Endometrium (tissue), 2 donors: ENCODE data around the gene ESR2.
"Not testable (repeated sequence)": the region's sequence is repeated elsewhere in the genome, so short reads cannot be mapped to it uniquely, and the experiment has no call there.

Source experiments
- FAIRE-seq: peaks from 2 replicates; lab custom pipeline; 2012; peaks lifted over from hg19 to GRCh38; lab: Jason Lieb, UNC
- donor health status: control.
- donor health status: control.

ESR2 gene

DNA sequence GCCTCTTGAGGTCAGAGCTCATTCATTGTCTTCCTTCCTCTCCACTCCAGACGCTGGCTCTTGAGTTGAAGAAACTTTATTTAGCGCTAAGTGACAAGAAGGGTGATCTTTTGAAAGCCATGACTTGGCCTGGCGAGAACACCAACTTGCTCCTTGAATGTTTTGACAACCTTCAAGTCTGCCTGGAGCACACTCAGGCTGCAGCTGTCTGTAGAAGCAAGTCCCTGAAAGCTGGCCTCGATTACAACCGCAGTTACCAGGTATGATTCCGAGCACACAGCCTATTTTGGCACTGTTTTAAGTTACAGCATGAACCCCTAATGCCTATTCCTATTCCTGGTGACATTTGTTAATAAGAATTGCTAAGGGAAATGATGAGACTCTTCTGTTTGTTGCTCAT, 167.6 kb downstream of the ESR2 start:
- no peak for FAIRE-seq

GRCh38 chr14:64125270-64125669, 168.9 kb downstream of the ESR2 start:
- no peak for FAIRE-seq

DNA sequence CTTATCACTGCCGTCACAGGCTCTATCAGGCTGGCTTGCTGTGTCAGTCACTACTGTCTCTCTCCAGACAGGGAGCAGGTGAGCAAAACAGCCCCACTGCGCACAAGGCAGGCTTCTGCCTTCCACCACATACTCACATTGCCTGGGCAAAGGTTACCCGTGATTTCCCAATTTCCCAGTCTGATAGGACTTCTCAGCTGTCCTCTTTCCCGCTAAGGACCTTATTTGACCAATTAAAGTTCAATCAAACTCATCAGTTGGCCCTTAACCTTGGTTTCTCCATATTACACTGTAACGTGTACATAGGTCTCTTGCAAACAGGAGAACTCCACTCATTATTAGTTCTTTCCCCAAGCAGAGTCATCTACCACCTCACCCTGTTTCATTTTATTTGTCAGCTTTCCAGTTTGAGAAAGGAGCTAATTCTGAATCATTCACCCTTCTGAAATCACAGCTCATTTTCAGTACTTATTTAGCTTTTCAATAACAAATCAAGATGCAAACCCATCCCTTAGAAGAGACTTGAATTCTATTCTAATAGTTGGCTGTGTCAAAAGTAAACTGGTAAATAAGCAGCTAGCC, 170.8 kb downstream of the ESR2 start:
- no peak for FAIRE-seq

DNA sequence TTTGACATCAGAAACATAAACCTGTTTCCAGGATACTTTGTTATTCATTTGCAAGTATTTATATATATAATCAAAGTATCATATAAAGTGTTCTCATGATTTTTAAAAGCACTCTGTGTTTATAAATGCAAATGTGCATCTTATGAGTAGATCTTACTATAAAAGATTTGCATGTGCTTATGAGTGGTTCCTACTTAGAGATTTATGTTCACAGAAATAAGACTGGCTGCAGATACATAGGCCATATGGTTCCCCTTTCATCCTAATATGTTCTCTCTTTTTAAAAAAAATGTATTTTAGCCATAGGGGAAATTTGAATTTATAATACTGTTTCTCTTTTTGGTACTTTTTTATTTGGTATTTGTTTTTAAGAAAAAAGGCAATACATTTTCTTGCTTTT, 174.2 kb downstream of the ESR2 start:
- FAIRE-seq: no peak

DNA sequence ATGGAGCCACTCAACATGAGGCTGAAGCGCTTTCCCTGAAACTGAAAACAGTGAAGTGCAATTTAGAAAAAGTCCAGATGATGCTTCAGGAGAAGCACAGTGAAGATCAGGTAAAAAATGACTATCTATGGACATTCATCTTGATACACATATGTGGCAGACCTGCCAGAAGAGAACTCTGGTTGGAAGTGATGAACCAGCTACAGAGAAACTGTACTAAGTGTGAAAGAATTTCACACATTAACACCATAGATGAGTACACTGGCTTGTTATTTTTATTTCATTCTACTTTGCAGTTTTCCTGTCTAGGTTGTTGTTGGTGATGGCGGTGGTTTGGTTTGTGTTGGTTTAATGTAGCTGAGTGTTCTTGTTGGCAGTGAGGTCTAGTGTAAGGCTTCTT, 174.7 kb downstream of the ESR2 start:
- no peak for FAIRE-seq

GRCh38 chr14:64118892-64119291, 175.3 kb downstream of the ESR2 start:
- no peak for FAIRE-seq

- not testable (repeated sequence) for FAIRE-seq
Measured at GRCh38 chr14:64118403-64118742, 175.8 kb downstream of the ESR2 start.

DNA sequence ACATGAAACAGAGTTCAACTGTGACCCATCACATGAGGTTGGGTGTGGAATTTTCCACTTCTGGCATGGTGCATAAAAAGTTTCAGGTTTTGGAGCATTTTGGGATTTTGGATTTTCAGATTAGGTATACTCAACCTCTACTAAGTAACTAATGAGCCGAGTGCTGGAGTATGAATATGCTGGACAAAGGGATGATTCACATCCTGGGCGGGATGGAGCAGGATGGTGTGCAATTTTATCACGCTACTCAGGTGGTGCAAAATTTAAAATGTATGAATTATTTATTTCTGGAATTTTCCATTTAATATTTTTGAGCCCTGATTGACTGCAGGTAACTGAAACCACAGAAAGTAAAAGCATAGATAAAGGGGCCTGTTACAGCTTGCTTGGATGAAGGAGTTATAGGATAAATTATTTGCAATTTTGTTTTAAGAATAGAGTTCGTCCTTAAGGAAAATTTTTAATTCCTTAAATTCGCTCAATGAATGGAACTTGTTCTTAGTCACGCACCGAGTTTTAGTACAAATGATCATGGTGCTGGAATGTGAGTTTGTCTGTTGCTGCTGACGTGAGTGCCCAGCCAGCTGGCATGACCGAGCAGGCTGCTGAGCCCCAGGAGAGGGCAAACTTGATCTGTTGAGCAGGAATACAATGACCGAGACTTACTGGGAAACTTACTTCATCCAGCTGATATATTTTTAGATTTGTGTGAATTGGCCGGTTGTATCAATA, 176.3 kb downstream of the ESR2 start:
- no peak for FAIRE-seq

DNA sequence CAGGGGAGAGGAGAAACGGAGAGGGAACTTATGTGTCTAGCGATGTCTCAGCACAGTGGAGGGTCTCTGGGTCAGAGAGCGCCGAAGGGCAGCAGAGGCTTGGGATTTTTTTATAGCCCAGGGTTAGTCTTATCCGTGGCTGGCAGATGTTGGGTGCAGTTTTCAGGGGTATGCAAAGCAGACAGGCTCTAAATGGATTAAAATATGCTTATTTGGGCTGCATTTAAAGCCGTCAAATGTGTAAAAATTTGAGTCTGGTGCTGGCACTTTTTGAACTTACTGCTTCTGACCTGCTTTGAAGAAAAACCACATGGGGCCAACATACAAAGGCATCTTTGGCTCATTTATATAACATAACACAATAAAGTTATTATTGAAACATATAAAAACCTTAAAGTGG, 178.8 kb downstream of the ESR2 start:
- FAIRE-seq: no peak

DNA sequence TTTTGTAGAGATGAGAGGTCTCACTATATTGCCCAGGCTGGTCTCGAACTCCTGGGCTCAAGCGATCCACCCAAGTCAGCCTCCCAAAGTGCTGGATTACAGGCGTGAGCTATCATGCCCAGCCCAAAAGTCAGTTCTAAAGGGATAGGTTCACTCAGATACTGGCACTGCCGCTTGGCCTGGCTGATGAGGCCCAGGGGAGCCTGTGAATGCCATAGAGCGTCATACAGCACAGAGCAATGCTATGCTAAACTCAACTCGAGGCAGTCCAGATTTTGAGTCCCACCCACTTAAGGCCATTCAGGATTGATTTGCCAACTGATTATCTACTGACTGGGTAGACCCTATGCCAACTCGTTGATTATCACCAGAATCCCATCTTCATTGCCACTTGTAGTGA, 179.4 kb downstream of the ESR2 start:
- FAIRE-seq: no peak

DNA sequence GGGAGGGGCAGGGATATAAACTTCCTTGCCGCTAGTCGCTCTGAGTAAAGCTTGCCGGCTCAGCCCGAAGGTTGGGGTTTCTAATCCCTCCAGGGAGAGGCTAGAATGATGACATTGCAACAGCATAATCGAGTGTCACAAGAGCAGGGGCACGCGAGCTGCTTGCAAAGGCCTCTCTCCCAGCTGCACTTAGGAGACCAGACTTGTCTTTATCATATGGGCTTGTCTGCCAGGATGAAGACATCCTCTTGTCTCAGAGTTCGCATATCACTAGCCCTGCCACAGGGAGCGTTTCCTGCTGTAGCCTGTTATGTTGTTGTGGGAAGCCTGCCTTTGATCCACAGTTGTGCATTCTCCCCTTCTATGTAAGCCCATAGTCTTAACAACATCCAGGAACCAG, 180.0 kb downstream of the ESR2 start:
- FAIRE-seq: no peak

DNA sequence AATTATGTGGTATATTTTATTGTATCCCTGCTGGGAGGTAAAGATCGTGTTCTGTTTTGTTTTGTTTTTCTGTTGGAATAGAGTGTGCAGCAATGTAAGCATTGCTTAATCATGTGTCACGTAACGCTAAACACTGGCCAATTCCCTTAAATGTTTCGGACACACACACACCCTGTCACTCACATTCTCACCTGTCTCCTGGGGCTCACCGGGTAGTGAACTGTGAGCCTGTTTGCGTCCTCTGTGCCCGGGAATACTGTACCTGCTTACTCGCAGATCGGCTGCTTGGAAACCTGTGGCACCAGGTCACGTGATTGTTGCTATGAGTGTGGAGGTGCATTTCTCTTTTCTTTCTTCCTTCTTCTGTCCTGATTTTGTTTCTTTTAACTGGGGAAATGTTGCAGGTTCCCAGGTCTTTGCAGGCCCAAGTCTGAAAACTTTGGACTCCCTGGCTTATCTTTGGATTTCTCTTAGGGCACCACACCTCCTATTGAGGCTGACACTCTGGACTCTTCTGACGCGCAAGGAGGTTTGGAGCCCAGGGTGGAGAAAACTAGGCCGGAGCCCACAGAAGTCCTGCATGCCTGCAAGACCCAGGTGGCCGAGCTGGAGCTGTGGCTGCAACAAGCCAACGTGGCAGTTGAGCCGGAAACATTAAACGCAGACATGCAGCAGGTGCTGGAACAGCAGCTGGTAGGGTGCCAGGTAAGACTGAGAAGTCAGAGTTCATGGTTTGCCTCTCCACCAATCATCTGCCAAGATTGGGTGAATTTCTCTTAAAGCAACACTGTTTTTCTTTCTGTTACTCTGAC, 181.1 kb downstream of the ESR2 start:
- no peak for FAIRE-seq

DNA sequence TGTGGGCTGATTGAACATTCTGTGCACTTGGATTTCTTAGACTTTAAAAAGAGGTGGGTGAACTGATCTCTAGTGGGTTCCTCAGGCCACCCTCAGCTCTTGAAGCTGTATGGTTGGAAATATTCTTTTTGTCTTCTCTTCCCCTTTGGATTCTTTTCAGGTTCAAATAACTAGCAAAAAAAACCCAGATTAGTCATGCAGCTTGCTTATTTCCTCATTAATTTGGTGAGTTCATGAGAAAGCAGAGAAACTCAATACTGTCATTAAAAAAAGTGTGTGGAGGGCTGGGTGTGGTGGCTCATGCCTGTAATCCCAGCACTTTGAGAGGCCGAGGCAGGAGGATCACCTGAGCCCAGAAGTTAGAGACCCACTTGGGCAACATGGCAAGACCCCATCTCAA, 183.4 kb downstream of the ESR2 start:
- no peak for FAIRE-seq

DNA sequence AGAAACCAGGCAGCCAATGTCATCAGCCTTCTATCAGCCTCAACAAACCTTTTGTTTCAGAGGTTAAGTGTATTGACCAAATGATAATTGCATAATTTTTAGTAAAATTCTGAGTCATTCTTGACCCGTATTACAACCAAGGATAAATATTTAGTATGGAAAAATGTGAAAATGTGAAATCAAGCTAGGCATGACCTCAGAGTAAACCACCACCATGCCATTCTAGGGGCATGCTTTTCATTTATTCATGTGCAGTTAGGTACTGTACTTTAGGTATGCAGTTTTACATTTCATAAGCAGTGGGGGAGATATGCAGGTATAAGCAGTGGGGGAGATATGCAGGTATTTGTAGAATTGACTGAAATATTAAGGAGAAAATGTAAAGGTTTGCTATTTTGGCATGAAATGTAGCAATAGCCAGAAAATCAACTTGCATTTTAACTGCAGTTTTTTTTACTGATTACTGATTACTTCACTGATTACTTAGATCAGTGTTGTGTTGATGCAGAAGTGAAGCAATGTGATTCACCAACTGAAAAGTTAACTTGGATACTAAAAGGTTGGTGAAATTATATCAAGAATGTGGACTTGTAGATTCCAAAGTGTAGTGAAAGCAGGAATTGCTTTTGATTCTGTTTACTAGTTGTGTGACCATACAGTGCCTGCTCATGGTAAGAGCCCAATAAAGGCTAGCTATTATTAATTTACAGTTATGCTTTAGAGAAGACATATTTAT, 184.2 kb downstream of the ESR2 start:
- no peak for FAIRE-seq

DNA sequence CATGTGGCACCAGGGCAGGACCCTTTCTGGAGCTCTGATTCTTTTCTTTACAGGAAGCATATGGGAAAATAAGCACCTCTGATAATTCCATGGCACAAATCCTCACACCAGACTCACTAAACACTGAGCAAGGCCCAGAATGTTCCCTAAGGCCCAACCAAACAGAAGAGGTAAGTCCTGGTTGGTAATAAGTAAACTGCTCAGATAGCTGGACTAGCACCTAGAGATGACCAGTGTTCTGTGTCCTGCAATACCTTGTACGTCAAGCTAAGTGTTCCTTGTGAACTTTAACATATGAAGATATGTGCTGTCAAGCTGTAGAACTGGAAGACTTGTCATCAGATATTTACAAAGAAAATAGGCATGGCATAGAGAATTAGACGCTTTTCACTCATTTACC, 186.7 kb downstream of the ESR2 start:
- FAIRE-seq: no peak

- FAIRE-seq: no peak
Measured at GRCh38 chr14:64098120-64098519, 196.1 kb downstream of the ESR2 start.

GRCh38 chr14:64095620-64096019, 198.6 kb downstream of the ESR2 start:
- FAIRE-seq: no peak

DNA sequence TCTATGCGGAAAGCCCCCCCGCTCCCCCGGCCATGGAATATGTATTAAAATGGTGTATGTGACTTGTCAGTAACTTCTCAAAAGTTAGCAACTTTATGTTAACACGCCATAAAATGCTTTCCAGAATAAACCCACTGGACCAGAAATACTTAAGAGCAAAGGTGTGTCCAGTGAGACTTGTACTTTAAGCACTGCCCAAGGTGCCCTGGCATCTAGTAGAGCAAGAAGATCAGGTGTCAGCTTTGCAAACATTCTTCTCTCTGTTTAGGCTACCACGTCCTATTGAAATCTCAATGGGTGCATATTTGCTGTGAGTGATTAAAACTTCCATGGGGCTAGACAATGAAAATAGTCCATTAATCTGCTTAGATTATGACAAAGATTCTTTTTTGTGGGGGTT, 201.2 kb downstream of the ESR2 start:
- no peak for FAIRE-seq

DNA sequence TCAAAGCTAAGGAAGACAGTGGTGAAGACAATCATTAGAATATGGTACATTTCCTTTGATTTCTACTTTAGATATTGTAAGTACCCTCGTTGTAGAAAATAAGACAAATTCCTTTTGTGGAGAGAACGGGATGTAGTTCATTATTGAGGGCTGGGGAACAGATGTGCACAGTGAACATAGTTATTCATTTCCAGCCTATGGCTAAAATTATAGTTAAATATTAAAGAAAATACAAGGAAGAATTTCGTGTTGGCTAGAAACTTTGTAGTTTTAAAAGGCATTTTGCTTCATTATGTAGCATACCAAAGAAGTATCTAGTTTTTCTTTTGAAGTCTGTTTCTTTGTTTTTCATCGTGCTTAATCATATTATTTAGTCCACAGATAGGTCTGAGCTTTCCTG, 201.8 kb downstream of the ESR2 start:
- FAIRE-seq: no peak

DNA sequence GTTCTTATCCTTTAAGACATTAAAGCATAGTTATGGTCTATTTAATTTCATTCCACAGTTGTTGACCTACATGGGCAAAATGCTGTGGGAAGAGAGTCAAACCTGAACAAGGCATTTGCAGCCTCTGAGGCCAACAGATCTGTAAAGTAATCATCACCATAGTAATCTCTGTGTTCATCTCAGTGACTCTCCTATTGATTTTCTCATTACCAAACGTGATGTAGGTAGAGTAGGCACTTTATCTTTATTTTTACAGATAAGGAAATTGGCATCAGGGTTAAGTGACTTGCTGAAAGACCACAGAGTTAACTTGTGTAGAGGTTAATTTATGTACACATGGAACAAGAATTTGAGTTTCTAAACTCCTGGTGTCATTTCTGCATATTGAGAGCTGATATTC, 203.0 kb downstream of the ESR2 start:
- FAIRE-seq: no peak

GRCh38 chr14:64089920-64090319, 204.3 kb downstream of the ESR2 start:
- FAIRE-seq: no peak

- no peak for FAIRE-seq
Measured at GRCh38 chr14:64088647-64088964, 205.6 kb downstream of the ESR2 start.

DNA sequence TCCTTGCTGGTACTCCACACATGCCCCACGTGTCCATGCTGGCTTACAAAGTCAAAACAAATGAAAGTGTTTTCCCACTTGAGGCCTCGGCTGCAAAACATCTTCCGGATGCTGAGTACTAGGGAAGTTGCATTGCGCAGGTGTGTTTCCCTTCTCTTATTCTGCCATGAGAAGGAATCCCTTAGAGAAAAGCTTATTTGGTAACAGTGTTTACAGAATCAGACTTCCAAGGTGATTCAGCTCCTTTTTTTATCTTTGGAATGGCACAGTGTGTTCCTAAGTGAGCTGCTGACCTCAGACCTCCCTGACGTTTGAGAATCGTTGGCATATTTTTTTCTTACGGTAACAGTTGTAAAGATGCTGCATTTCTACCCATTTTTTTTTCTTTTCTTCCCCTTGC, 211.3 kb downstream of the ESR2 start:
- FAIRE-seq: no peak
